Activated naive CD4-positive, alpha-beta T cell (primary cell): ENCODE results near the gene CEACAM3.
A peak's percentile ranks its signal among the peaks of the same experiment; 100 is the strongest.

Experiments used
- DNase-seq, 4 experiments: peaks; one replicate each; lab custom pipeline; 2025; lab: John Stamatoyannopoulos, UW

CEACAM3 gene

GRCh38 chr19:41792513-41793413 lies 3.6 kb upstream of the CEACAM3 start:
- peak in 3 of 4 experiments; percentile 14 to 61 (median 33) for DNase-seq

- no peak for DNase-seq
Observed at GRCh38 chr19:41793414-41793727, 3.0 kb upstream of the CEACAM3 start.

- peak in 2 of 4 experiments; percentile 31 to 32 for DNase-seq
Observed at GRCh38 chr19:41795031-41795461, 1.3 kb upstream of the CEACAM3 start.

- DNase-seq = no peak
Observed at GRCh38 chr19:41796901-41797300, 514 bp downstream of the CEACAM3 start.

GRCh38 chr19:41799444-41800000 lies 3.1 kb downstream of the CEACAM3 start:
- DNase-seq = no peak

GRCh38 chr19:41801031-41801430 lies 4.6 kb downstream of the CEACAM3 start:
- no peak for DNase-seq

- DNase-seq = no peak
Observed at GRCh38 chr19:41801792-41802211, 5.4 kb downstream of the CEACAM3 start.

- no peak for DNase-seq
Observed at GRCh38 chr19:41802770-41803169, 6.4 kb downstream of the CEACAM3 start.

- DNase-seq = no peak
Observed at GRCh38 chr19:41804336-41804735, 7.9 kb downstream of the CEACAM3 start.

GRCh38 chr19:41807176-41807575 lies 10.8 kb downstream of the CEACAM3 start:
- DNase-seq = no peak

GRCh38 chr19:41808663-41809566 lies 12.5 kb downstream of the CEACAM3 start:
- DNase-seq = no peak

- DNase-seq = no peak
Observed at GRCh38 chr19:41810301-41810700, 13.9 kb downstream of the CEACAM3 start.

- no peak for DNase-seq
Observed at GRCh38 chr19:41811036-41811435, 14.6 kb downstream of the CEACAM3 start.

GRCh38 chr19:41811981-41812380 lies 15.6 kb downstream of the CEACAM3 start:
- DNase-seq = no peak

GRCh38 chr19:41813911-41814310 lies 17.5 kb downstream of the CEACAM3 start:
- no peak for DNase-seq

GRCh38 chr19:41815301-41815700 lies 18.9 kb downstream of the CEACAM3 start:
- DNase-seq = no peak

GRCh38 chr19:41816761-41817160 lies 20.4 kb downstream of the CEACAM3 start:
- no peak for DNase-seq

GRCh38 chr19:41821003-41821735 lies 24.8 kb downstream of the CEACAM3 start:
- peak in 1 of 4 experiments; percentile 27 for DNase-seq

GRCh38 chr19:41837981-41838708 lies 41.8 kb downstream of the CEACAM3 start:
- no peak for DNase-seq

- no peak for DNase-seq
Observed at GRCh38 chr19:41839211-41839610, 42.8 kb downstream of the CEACAM3 start.

GRCh38 chr19:41843371-41843770 lies 47.0 kb downstream of the CEACAM3 start:
- DNase-seq = no peak
